ENCODE results near the gene CREB3L1. TPM values are rescaled to one million over a fixed set of nuclear protein-coding genes. Genes with fewer than 3 reads are reported as not detected.

Gene CREB3L1
- total RNA-seq, 1 experiment from 2014 or later, result not detected

DNA sequence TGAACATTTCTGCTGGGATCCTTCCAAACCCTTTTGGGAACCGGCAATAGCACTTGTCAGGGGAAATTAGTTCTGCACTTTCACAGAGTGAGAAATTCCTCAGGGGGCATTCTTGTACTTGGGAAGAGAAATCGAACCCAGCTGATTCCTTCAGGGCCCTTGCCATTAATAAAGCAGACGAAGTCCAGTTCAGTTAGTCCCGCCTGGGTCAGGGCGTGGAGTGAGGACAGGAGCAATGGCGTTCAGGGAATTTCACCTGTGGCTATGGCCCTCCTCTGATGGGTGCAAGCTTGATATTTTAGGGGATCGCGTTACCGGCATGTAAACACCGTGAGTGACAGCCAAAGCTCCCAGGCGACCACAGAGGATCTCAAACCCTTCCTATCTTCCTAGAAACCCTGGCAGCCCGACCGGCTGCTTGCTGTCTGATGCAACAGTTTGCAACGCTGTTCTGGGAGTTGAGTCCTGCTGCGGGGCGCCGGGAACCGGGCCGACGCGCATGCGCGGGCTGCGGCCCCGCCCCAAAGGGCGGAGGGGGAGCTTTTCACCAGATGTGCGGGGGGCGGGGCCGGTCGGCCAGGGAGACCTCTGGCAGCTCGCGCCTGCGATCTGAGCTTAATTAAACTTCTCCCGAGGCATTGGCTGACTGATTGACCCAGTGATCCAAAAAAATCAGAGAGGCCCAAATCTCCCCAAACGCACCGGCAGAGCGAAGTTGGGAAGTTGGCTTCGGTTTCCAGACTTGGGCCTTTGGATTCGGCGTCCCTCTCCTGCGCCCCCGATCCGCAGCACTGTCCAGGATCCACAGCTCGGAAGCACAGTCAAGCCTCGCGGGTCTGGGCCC lies 34.3 kb upstream of the CREB3L1 start:
- TSS peak; percentile 99 for BruUV-seq (replicated peaks)
- CTCF ChIA-PET, result interaction anchor here (0.6 to 11.4 kb wide), 6 partner anchors 35 to 278 kb away, joined by 3 to 374 read pairs (median 4); no protein-coding TSS in a partner anchor
- H3K27ac Mint-ChIP-seq (ENCODE audit: low read depth, unreplicated experiment), result peak overlapping the region; percentile 94

GRCh38 chr11:46243796-46244109 lies 33.7 kb upstream of the CREB3L1 start:
- TF ChIP-seq, protein P1, sequence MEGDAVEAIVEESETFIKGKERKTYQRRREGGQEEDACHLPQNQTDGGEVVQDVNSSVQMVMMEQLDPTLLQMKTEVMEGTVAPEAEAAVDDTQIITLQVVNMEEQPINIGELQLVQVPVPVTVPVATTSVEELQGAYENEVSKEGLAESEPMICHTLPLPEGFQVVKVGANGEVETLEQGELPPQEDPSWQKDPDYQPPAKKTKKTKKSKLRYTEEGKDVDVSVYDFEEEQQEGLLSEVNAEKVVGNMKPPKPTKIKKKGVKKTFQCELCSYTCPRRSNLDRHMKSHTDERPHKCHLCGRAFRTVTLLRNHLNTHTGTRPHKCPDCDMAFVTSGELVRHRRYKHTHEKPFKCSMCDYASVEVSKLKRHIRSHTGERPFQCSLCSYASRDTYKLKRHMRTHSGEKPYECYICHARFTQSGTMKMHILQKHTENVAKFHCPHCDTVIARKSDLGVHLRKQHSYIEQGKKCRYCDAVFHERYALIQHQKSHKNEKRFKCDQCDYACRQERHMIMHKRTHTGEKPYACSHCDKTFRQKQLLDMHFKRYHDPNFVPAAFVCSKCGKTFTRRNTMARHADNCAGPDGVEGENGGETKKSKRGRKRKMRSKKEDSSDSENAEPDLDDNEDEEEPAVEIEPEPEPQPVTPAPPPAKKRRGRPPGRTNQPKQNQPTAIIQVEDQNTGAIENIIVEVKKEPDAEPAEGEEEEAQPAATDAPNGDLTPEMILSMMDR (IDR thresholded peaks at IDR 0.05; ENCODE audit: unreplicated experiment), result no peak
- peaks cover 7% of the 10 kb centered on the region for H3K36me3 Mint-ChIP-seq (ENCODE audit: insufficient read depth, unreplicated experiment)
- peak overlapping the region; percentile 73 for H3K4me3 Mint-ChIP-seq (ENCODE audit: unreplicated experiment)
- ChIA-PET POLR2A (interaction anchor here (0.6 to 2.6 kb wide), 27 partner anchors 11 to 439 kb away, joined by 3 to 26 read pairs (median 4); partner anchors contain the start of genes CRY2, PHF21A and SLC35C1), CTCF (interaction anchor here (1.2 to 11.4 kb wide), 3 partner anchors 43 to 107 kb away, joined by 3 to 374 read pairs (median 5); no protein-coding TSS in a partner anchor)
- H3K27me3 Mint-ChIP-seq (ENCODE audit: insufficient read depth, unreplicated experiment), result no peaks in the 10 kb centered on the region
- intact Hi-C loops (cut with micrococcal nuclease), result no loop called here
- H3K4me1 Mint-ChIP-seq (ENCODE audit: insufficient read depth, unreplicated experiment), result peaks cover 46% of the 10 kb centered on the region
- H3K27ac Mint-ChIP-seq (ENCODE audit: low read depth, unreplicated experiment), result peak overlapping the region; percentile 94
- BruUV-seq (replicated peaks), result TSS peak; percentile 72
- no peak for DNase-seq (ENCODE audit: unreplicated experiment)
- H3K9me3 Mint-ChIP-seq (ENCODE audit: unreplicated experiment), result no peaks in the 10 kb centered on the region

More for the DNA sequence above, 34.3 kb upstream of the CREB3L1 start:
- H3K36me3 Mint-ChIP-seq (ENCODE audit: insufficient read depth, unreplicated experiment), result peaks cover 7% of the 10 kb centered on the region
- DNase-seq (ENCODE audit: unreplicated experiment), result peak; percentile 96
- H3K4me1 Mint-ChIP-seq (ENCODE audit: insufficient read depth, unreplicated experiment), result peaks cover 41% of the 10 kb centered on the region
- H3K4me3 Mint-ChIP-seq (ENCODE audit: unreplicated experiment), result peak overlapping the region; percentile 73
- H3K9me3 Mint-ChIP-seq (ENCODE audit: unreplicated experiment), result no peaks in the 10 kb centered on the region
- POLR2A ChIA-PET, result interaction anchor here (0.6 to 2.6 kb wide), 30 partner anchors 12 to 439 kb away, joined by 3 to 26 read pairs (median 4); partner anchors contain the start of genes CRY2, PHF21A and SLC35C1
- TF ChIP-seq, protein P1 (IDR thresholded peaks at IDR 0.05; ENCODE audit: unreplicated experiment), result no peak
- no peaks in the 10 kb centered on the region for H3K27me3 Mint-ChIP-seq (ENCODE audit: insufficient read depth, unreplicated experiment)
- intact Hi-C loops (cut with micrococcal nuclease), result no loop called here

- Mint-ChIP-seq H3K27me3 (ENCODE audit: insufficient read depth, unreplicated experiment) (no peaks in the 10 kb centered on the region), H3K9me3 (ENCODE audit: unreplicated experiment) (no peaks in the 10 kb centered on the region), H3K27ac (ENCODE audit: low read depth, unreplicated experiment) (no peak overlapping the region), H3K4me3 (ENCODE audit: unreplicated experiment) (no peak overlapping the region), H3K36me3 (ENCODE audit: insufficient read depth, unreplicated experiment) (peaks cover 7% of the 10 kb centered on the region), H3K4me1 (ENCODE audit: insufficient read depth, unreplicated experiment) (peaks cover 35% of the 10 kb centered on the region)
- no peak for DNase-seq (ENCODE audit: unreplicated experiment)
- intact Hi-C loops (cut with micrococcal nuclease), result no loop called here
- no TSS peak for BruUV-seq (replicated peaks)
- POLR2A ChIA-PET, result no interaction called here
- CTCF ChIA-PET, result interaction anchor here (11.4 kb wide), 1 partner anchor 68 kb away, joined by 374 read pairs; no protein-coding TSS in a partner anchor
- TF ChIP-seq, protein P1 (IDR thresholded peaks at IDR 0.05; ENCODE audit: unreplicated experiment), result no peak
These were observed 30.9 kb upstream of the CREB3L1 start for GRCh38 chr11:46246521-46246920.

DNA sequence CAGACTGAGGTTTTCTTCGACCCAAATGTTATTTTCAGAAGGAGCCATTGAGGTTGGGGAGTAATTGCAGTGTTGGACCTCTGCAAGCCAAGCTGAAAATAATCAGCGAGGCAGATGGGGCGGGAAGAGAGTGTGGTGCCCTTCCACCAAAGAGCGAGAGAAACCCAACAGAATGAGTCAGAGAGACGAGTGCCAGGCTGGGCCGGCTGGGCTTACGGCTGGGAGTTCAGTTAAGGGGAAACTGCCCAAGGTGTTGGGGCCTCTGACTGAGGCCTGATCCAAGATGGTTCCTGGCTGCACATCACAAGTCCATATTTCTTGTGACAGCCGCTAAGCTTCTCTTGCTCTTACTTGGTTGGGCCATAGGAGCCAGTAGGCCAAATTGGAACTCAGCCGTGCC lies 30.4 kb upstream of the CREB3L1 start:
- ChIA-PET POLR2A (interaction anchor here (0.7 kb wide), 1 partner anchor 93 kb away, joined by 7 read pairs; no protein-coding TSS in a partner anchor), CTCF (interaction anchor here (0.7 to 11.4 kb wide), 6 partner anchors 8 to 316 kb away, joined by 3 to 374 read pairs (median 3); no protein-coding TSS in a partner anchor)
- Mint-ChIP-seq H3K27me3 (ENCODE audit: insufficient read depth, unreplicated experiment) (no peaks in the 10 kb centered on the region), H3K4me1 (ENCODE audit: insufficient read depth, unreplicated experiment) (peaks cover 35% of the 10 kb centered on the region), H3K9me3 (ENCODE audit: unreplicated experiment) (no peaks in the 10 kb centered on the region), H3K4me3 (ENCODE audit: unreplicated experiment) (no peak overlapping the region), H3K36me3 (ENCODE audit: insufficient read depth, unreplicated experiment) (peaks cover 7% of the 10 kb centered on the region), H3K27ac (ENCODE audit: low read depth, unreplicated experiment) (no peak overlapping the region)
- TF ChIP-seq, protein P1 (IDR thresholded peaks at IDR 0.05; ENCODE audit: unreplicated experiment), result no peak
- peak; percentile 71 for DNase-seq (ENCODE audit: unreplicated experiment)
- BruUV-seq (replicated peaks), result no TSS peak
- intact Hi-C loops (cut with micrococcal nuclease), result loop anchor here (1.0 kb wide), 1 partner anchor 61 kb away; no protein-coding TSS in a partner anchor

Data from MCF 10A (cell line).